HG03095 (cell line): ENCODE measurements around the gene PEX5.
"Not testable (repeated sequence)": the region's sequence is repeated elsewhere in the genome, so short reads cannot be mapped to it uniquely, and the experiment has no call there.

Experiments used
- ATAC-seq: cut with Tn5 transposase; IDR thresholded peaks from one replicate; pipeline ENCODE4 v1.9.1; 2021; ENCODE audit warnings: moderate library complexity; ENCODE audit not compliant: unreplicated experiment

The PEX5 gene

DNA sequence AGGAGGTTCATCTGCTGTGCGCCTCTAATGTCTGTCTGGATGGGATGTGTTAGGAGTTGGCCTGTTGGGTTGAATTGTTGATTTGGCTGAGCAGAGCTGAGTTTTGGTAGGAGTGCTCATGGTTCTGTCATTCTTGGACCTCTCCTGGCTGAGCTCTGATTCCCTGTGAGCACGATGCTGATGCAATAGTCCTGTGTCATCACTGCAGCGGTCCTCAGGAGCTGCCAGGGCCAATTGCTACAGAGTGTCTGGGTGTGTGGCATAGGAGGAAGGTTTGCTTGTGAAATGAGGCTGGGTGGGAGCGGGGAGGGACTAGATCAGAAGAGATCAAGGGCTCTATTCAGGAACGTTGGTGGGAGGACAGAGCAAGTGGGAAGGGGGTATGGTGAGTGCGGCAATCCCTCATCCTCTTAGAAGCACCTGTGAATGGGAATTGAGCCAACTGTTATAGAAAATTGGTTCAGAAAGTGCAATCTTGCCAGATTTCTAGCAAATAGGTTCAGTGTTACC, 21.2 kb downstream of the PEX5 start:
- ATAC-seq = no peak

GRCh38 chr12:7212678-7213077, 23.2 kb downstream of the PEX5 start:
- ATAC-seq = no peak

- ATAC-seq = not testable (repeated sequence)
These were observed 24.3 kb downstream of the PEX5 start for GRCh38 chr12:7213745-7214144.

DNA sequence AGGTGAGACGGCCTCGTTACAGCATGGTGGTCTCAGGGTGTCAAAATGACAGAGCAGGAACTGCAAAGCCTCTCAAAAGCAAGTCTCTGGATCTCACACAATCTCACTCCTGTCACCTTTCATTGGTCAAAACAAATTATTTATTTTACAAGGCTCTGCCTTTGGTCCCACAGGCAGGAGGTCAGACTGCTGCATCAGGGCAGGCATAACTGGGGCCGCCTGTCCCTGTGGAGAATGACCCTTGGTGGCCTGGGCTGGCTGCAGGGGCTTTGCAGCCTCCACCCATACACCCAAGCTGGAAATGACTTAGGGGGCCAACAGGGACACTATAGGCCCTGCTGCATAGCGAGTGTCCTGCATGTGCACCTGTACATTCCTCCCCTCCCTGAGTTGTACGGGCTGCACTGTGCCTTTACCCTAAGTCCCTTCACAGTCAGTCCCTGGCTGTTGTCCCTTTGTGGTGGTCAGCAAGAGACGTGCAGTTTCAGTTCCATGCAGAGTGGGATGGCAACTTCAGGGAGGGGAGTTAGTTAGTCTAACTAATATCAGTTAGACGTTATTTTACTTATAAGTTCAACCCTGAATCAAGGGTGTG, 28.1 kb downstream of the PEX5 start:
- no peak for ATAC-seq

GRCh38 chr12:7219599-7220243, 30.2 kb downstream of the PEX5 start:
- no peak for ATAC-seq

DNA sequence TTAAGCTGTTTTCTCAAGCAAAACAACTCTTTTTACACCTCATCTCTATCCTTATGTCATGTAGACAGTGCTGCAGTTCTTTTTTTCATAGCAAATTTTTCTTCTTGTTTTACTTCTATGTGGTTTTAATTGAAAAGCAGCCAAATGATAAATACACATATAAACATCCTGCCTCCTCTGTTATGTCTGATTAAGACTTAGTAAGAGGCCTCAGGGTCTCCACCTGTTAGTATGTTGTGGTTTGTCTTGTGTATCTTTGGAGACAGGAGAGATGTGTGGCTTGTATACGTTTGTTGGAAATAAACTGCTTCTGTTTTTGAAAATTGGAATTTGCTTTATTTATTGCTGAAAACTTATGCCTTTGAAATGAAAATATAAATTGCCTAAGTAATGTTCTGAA, 32.0 kb downstream of the PEX5 start:
- ATAC-seq = no peak

DNA sequence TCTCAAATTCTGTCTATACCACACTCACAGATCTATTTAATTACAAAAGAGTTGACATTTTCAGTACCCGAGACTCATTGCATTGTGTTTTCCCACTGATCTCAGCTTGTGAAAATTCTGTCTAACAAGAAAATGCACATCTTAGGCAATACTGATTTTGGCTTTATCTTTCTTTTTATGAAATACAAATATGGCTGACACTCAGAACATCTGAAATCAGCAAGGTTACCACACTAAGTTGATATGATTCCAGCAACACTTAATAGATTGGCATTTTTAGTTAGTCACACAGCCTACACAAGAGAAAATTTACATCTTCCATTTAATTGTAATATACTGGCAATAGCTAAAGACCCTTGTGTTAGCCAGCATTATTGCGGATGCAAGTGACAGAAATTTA, 40.3 kb downstream of the PEX5 start:
- ATAC-seq = no peak

DNA sequence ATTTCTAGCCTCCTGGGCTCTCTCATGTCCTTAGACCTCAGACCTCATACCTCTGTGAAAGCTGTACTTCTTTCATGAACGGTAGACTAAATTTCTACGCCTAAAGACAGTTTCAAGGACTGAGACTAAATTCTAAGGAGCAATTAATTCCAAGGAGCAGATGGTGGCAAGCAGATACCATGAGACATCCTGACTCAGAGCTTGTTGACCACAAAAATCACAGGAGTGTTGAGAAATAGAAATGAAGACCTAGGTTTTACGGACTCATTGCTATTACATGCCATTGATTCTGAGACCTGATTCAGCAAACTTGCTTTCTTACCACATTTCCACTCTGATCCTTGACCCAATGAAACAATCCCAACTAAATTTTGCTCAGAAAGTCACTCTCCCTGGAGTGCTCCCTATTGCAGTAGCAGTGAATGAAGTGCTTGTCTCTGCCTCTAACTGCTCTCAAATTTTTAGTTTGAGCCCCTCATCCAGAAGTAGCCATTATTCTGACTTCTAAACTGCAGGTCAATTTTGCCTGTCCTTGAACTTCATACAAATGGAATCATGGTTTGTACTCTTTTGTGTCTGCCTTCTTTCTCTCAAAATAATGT, 52.0 kb downstream of the PEX5 start:
- no peak for ATAC-seq

DNA sequence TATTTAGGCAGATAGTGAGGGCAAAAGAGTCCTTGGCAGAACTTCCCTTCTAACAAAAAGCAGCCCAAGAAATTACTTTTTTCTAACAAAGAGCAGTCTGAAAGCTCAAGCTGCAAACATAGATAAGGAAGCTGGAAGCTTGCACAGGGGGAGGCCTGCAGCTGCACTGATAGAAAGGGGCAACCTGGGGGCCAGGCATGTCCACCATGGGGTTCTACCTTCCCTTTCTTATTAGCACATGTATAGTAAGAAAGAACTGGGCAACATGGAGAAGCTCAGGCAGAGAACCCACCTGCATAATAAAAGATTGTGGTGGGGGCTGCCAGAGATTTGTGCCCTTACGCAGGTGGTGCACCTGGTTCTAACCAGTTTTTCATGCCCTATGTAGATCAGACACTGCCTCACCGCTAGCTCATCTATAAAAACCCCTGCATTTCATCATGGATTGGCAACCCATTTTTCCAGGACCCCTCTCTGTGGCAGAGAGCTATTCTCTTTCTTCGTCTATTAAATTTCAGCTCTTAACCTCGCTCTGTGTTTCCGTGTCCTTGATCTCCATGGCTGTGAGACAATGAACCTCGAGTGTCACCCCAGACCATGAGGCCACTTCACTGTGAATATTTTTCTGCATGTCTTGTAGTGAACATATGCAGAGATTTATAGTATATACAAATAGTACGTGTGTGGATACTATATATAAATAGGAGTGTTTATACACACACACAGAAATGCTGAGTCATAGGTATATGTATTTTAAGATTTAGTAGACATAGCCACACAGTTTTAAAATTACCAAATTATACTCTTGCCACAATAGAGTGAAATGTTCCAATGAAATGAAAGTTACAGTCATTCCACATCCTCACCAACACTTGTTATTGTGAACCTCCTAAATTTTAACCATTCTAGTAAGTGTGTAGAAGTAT, 53.0 kb downstream of the PEX5 start:
- ATAC-seq = no peak

DNA sequence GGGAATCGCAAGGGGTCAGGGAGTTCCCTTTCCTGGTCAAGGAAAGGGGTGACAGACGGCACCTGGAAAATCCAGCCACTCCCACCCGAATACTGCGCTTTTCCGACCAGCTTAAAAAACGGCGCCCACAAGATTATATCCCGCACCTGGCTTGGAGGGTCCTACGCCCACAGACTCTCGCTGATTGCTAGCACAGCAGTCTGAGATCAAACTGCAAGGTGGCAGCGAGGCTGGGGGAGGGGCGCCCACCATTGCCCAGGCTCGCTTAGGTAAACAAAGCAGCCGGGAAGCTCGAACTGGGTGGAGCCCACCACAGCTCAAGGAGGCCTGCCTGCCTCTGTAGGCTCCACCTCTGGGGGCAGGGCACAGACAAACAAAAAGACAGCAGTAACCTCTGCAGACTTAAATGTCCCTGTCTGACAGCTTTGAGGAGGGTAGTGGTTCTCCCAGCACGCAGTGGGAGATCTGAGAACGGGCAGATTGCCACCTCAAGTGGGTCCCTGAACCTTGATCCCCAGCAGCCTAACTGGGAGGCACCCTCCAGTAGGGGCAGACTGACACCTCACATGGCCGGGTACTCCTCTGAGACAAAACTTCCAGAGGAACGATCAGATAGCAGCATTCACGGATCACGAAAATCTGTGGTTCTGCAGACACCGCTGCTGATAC, 62.0 kb downstream of the PEX5 start:
- ATAC-seq = not testable (repeated sequence)

GRCh38 chr12:7259060-7259459, 69.6 kb downstream of the PEX5 start:
- no peak for ATAC-seq
